Dermis blood vessel endothelial cell (primary cell): ENCODE results near the gene ATP2C2. TPM values are rescaled to one million over a fixed set of nuclear protein-coding genes. Genes with fewer than 3 reads are reported as not detected.
"Not testable (repeated sequence)": the region's sequence is repeated elsewhere in the genome, so short reads cannot be mapped to it uniquely, and the experiment has no call there.

ENCODE experiments used
- DNase-seq: peaks from one replicate; pipeline ENCODE4 v3.0.0; 2010
- total RNA-seq: library from RNA; depleted of rRNA; stranded (reverse); fragments of >200 nt; gene quantifications from 2 replicates; pipeline ENCODE4 v1.2.3, GENCODE V29; 2014

Gene ATP2C2
- total RNA-seq, 1 donor from 2014 or later: not detected

GRCh38 chr16:84340325-84341040, 27.9 kb upstream of the ATP2C2 start:
- DNase-seq: no peak

- no peak for DNase-seq
These were observed 26.6 kb upstream of the ATP2C2 start for GRCh38 chr16:84341528-84342295.

GRCh38 chr16:84343800-84344199, 24.5 kb upstream of the ATP2C2 start:
- DNase-seq: not testable (repeated sequence)

- no peak for DNase-seq
These were observed 23.6 kb upstream of the ATP2C2 start for GRCh38 chr16:84344781-84345180.

GRCh38 chr16:84347161-84347560, 21.2 kb upstream of the ATP2C2 start:
- DNase-seq: no peak

- no peak for DNase-seq
These were observed 19.9 kb upstream of the ATP2C2 start for GRCh38 chr16:84348386-84348888.

GRCh38 chr16:84349862-84350684, 18.3 kb upstream of the ATP2C2 start:
- DNase-seq: no peak

- no peak for DNase-seq
These were observed 17.5 kb upstream of the ATP2C2 start for GRCh38 chr16:84350685-84351400.

- no peak for DNase-seq
These were observed 16.7 kb upstream of the ATP2C2 start for GRCh38 chr16:84351630-84352029.

GRCh38 chr16:84354306-84354705, 14.0 kb upstream of the ATP2C2 start:
- DNase-seq: no peak

- DNase-seq: no peak
These were observed 13.2 kb upstream of the ATP2C2 start for GRCh38 chr16:84355149-84355548.

- no peak for DNase-seq
These were observed 12.2 kb upstream of the ATP2C2 start for GRCh38 chr16:84356176-84356575.

- no peak for DNase-seq
These were observed 11.7 kb upstream of the ATP2C2 start for GRCh38 chr16:84356591-84357116.

- DNase-seq: no peak
These were observed 11.1 kb upstream of the ATP2C2 start for GRCh38 chr16:84357191-84357651.

- no peak for DNase-seq
These were observed 9.6 kb upstream of the ATP2C2 start for GRCh38 chr16:84358601-84359295.

- DNase-seq: no peak
These were observed 9.0 kb upstream of the ATP2C2 start for GRCh38 chr16:84359326-84359725.

GRCh38 chr16:84360170-84360569, 8.2 kb upstream of the ATP2C2 start:
- DNase-seq: no peak

GRCh38 chr16:84360748-84361147, 7.6 kb upstream of the ATP2C2 start:
- no peak for DNase-seq

- no peak for DNase-seq
These were observed 6.8 kb upstream of the ATP2C2 start for GRCh38 chr16:84361546-84361945.

GRCh38 chr16:84362471-84362941, 5.8 kb upstream of the ATP2C2 start:
- no peak for DNase-seq

- DNase-seq: no peak
These were observed 2.1 kb upstream of the ATP2C2 start for GRCh38 chr16:84366208-84366607.
